Urothelium cell line (cell line): ENCODE results near the gene PRIM1.
"Not testable (repeated sequence)": the region's sequence is repeated elsewhere in the genome, so short reads cannot be mapped to it uniquely, and the experiment has no call there.

Experiments
- DNase-seq: peaks from one replicate; pipeline ENCODE4 v3.0.0; 2011; ENCODE audit warnings: low spot score, mixed read lengths
- FAIRE-seq: peaks from 2 replicates; lab custom pipeline; 2011; peaks lifted over from hg19 to GRCh38; lab: Jason Lieb, UNC

PRIM1 gene

GRCh38 chr12:56718636-56719035 is 33.5 kb downstream of the PRIM1 start:
- no peak for DNase-seq

GRCh38 chr12:56718149-56718548 is 34.0 kb downstream of the PRIM1 start:
- FAIRE-seq, result no peak
- no peak for DNase-seq

More at GRCh38 chr12:56718636-56719035, 33.5 kb downstream of the PRIM1 start:
- no peak for FAIRE-seq

- DNase-seq, result no peak
- no peak for FAIRE-seq
Measured at GRCh38 chr12:56716933-56717880, 34.9 kb downstream of the PRIM1 start.

- FAIRE-seq, result no peak
Measured at GRCh38 chr12:56716458-56716857, 35.7 kb downstream of the PRIM1 start.

GRCh38 chr12:56715798-56716197 is 36.3 kb downstream of the PRIM1 start:
- FAIRE-seq (no peak), DNase-seq (no peak)

More at GRCh38 chr12:56716458-56716857, 35.7 kb downstream of the PRIM1 start:
- DNase-seq, result no peak

- DNase-seq, result no peak
- no peak for FAIRE-seq
Measured at GRCh38 chr12:56714431-56714929, 37.6 kb downstream of the PRIM1 start.

GRCh38 chr12:56713345-56713744 is 38.8 kb downstream of the PRIM1 start:
- DNase-seq, result no peak
- FAIRE-seq, result no peak

- FAIRE-seq, result no peak
- DNase-seq, result no peak
Measured at GRCh38 chr12:56709759-56710376, 42.3 kb downstream of the PRIM1 start.

GRCh38 chr12:56704522-56704921 is 47.6 kb downstream of the PRIM1 start:
- not testable (repeated sequence) for DNase-seq, FAIRE-seq

GRCh38 chr12:56699020-56699661 is 53.0 kb downstream of the PRIM1 start:
- DNase-seq (no peak), FAIRE-seq (no peak)

GRCh38 chr12:56695327-56696101 is 56.6 kb downstream of the PRIM1 start:
- FAIRE-seq (no peak), DNase-seq (no peak)

GRCh38 chr12:56694161-56694560 is 58.0 kb downstream of the PRIM1 start:
- no peak for FAIRE-seq
- DNase-seq, result no peak

- FAIRE-seq (no peak), DNase-seq (no peak)
Measured at GRCh38 chr12:56688846-56689109, 63.3 kb downstream of the PRIM1 start.

- no peak for FAIRE-seq
- peak; percentile 99 for DNase-seq
Measured at GRCh38 chr12:56688129-56688845, 63.8 kb downstream of the PRIM1 start, which contains the start of gene PTGES3. PTGES3 (minus strand) TSS chr12:56688284; CDS start chr12:56687999, 285 bp downstream.

GRCh38 chr12:56687223-56688128 is 64.6 kb downstream of the PRIM1 start:
- no peak for FAIRE-seq
- peak; percentile 27 for DNase-seq

GRCh38 chr12:56684745-56685359 is 67.3 kb downstream of the PRIM1 start:
- FAIRE-seq (no peak), DNase-seq (no peak)

- DNase-seq (no peak), FAIRE-seq (no peak)
Measured at GRCh38 chr12:56682323-56682722, 69.8 kb downstream of the PRIM1 start.
